ENCODE results near the gene MYL12B.

- TF ChIP-seq CTCF (IDR thresholded peaks at IDR 0.05) (no peak), EP300 (IDR thresholded peaks at IDR 0.05; ENCODE audit: low read depth) (no peak)
Observed at GRCh38 chr18:3294435-3295080, 32.6 kb downstream of the MYL12B start.

Measured in transverse colon (tissue), 3 donors.